SIG-M5 treated with dmso at 0.1 percent for 504 hours (cell line): ENCODE measurements around the gene LRPPRC.

Experiments used
- DNase-seq: peaks from one replicate; lab custom pipeline; 2025; ENCODE audit not compliant: unreplicated experiment; lab: John Stamatoyannopoulos, UW

Gene LRPPRC

DNA sequence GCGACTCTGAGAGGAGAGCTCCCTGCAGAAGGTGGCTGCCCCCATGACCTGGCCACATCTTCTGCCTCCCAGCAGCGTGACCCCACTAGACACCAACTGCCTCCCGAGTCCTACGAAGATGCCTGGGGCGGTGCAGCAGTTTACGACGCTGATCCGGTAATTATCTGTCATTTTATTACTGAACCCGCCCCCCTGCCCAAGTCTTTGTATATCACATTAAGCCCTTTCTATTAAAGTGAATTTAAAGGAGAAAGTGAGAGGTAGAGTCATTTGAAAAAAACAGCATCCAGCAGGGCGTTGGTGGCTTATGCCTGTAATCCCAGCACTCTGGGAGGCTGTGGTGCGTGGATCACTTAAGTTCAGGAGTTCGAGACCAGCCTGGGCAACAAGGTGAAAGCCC is 123.6 kb downstream of the LRPPRC start:
- DNase-seq = no peak

DNA sequence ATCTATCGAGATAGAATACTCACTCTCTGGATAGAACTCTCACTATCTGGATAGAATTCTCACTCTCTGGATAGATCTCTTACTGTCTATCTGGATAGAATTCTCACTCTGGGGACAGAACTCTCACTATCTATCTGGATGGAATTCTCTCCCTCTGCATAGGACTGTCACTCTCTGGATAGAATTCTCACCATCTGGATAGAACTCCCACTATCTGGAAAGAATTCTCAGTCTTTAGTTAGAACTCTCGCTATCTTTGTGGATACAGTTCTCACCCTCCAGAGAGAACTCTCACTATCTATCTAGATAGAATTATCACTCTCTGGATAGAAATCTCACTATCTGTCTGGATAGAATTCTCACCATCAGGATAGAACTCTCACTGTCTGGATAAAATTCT is 140.5 kb downstream of the LRPPRC start:
- DNase-seq = no peak

DNA sequence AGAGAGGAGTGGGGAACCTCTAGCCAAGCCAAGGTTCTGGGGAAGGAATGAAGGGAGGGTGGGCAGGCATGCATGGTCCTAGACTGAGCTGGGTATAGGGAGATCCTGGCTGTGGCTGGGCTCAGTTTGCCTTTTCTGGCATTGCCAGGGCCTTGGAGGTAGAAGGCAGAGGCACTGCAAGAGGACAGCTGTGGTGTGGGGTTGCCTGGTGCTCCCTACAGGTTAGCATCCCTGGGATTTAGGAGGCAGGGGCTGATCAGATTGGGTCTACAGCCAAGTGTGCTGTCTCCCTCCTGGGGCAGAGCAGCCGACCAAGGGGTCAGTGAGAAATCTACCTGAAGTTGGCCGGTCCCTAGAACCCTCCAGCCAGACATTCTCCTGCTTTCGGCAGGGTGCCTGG is 141.1 kb downstream of the LRPPRC start:
- DNase-seq = no peak

DNA sequence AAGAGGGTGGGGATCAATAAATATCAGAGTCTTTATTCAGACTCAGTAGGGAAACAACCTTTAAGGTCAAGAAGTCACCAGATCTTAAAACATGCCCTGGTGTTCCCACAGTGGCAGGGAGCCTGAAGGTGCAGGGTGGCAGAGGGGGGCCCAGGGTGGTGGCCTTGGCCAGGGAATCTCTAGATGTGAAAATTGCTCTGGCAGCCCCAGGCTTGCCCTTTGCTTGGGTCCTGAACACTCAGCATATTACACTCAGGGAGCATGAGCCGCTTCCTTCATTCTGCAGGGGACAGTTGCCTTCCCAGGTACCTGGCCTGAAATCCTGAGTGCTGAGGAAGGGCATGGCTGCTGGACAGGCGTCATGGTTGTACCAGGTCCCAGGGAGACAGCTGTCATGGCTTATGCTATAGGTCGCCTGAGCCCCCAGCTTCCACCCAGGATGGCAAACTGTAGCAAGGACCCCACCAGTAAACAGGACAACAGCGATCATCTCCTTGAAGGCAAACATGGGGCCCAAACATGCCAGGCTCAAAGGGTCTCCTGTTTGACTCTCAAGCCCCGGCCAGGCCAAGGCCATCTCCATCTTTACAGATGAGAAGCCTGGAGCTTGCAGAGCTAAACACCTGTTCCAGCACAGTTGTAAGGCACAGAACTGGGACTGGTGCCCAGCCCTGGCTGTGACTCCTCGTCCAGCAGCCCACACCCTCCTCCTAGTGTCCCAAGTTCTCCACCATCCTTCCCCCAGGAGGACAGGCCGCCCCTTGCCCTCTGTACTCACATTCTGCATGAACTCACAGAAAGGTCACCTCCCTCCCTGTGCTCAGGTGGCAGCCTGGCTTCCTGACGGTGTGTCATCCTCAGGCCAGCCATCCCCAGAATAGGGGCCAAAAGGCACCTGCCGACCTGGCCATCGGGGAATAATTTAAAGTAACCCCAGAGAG is 142.4 kb downstream of the LRPPRC start:
- no peak for DNase-seq

DNA sequence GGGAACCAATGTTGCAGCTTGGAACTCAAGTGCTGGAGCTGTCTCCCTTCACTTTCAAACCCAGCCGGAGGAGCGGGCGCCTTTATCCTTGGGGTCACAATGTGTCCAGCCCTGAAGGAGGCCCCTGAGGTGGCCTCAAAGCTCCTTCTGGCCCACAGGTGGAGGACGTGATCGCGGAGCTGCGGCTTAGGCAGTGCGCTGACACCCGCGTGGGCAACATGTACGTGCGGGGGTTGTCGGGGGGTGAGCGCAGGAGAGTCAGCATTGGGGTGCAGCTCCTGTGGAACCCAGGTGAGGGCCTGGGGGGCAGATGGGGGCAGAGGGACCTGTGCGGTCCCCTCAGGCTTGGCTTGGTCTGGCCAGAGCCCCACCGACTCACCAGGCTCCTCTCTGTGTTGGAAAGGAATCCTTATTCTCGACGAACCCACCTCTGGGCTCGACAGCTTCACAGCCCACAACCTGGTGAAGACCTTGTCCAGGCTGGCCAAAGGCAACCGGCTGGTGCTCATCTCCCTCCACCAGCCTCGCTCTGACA is 143.5 kb downstream of the LRPPRC start:
- DNase-seq = no peak

DNA sequence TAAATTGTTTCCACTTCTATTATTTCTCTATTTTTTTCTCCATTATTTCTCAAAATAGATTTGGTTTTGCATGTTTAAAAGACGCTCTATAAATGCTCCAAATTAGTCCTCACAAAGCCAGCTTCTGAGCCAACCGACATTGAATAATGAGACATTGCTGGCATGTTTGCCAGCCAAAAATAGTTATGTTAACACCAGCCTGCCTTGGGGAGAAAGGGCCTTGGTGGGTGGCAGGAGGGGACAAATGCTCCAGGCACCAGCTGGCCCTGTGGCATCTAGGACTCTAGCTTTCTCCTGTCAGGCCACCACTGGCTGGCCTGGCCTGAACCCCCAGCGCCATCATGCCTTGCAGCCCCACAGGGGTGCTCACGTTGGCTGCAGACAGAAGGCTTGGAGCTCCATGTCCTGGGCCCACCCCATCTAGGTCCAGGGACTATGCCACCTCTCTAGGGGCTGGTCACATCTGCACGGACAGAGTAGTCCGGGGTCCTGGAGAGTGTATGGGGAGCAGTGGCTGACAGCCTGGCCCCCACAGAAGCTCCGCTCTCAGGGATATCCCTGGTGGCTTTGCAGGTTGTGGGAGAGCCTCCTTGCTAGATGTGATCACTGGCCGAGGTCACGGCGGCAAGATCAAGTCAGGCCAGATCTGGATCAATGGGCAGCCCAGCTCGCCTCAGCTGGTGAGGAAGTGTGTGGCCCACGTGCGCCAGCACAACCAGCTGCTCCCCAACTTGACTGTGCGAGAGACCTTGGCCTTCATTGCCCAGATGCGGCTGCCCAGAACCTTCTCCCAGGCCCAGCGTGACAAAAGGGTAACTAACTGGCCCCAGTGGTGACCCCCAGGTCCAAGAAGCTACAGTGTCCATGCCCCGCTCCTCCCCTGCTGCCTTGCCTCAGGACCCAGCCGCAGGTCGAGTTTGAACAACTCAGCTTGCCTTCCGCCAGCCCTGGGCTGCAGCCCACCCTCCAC is 144.5 kb downstream of the LRPPRC start:
- DNase-seq = no peak

DNA sequence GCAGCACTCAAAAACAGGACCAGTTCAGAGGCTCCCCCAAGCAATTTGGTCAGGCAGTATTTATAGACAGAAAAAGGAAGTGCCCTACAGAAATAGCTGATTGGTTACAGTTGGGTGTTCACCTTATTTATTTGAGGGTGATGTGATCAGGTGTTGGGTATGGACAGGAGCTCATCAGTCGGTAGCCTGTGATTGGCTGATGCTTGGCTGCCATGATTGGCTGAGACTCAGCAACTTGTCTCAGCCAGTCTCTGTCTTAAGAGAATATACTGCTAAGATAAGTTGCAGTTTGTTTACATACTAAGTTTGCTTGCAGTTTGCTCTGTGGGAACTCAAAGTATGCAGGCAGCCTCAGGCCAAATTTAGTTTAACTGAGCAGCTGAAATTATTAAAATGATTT is 147.6 kb downstream of the LRPPRC start:
- no peak for DNase-seq

DNA sequence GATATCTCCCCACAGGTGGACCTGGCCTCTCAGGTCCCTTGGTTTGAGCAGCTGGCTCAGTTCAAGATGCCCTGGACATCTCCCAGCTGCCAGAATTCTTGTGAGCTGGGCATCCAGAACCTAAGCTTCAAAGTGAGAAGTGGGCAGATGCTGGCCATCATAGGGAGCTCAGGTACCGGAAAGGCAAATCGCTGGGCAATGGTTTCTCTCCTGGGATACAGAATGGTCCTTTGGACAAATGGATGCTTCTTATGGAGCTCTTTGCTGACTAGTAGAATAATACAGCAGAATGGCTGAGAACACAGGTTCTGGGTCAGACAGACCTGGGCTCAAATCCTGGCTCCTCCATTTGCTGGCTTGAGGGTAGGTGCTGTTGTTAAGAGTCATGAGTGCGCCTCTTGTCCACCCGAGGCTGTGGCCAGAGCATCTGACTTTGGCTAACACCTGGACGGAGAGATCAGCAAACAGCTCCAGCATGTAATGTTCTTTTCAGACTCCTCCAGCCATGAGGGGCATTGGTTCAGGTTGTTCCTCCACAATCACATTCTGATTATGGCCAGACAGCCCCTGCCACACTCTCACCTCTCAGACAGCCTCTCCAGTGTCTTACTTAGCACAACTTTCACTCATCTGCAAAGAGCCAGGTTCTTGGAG is 149.5 kb downstream of the LRPPRC start:
- no peak for DNase-seq

DNA sequence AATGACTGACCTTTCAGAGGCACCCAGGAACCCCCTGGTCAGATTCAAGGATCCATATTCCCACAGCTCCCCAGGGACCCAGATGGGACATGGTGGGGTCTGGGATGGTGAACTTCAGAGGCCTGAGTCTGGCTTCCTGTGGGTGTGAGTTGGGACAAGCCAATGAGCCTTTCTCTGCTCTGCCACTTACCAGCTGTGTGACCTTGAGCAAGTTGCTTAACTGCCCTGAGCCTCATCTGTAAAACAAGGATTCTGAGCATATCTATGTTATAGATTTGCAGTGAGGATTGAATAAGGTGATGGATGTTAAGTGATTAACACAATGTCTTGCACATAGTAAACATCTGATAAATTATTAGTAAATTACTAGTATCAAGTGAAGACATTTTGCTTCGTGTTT is 150.6 kb downstream of the LRPPRC start:
- DNase-seq = no peak

DNA sequence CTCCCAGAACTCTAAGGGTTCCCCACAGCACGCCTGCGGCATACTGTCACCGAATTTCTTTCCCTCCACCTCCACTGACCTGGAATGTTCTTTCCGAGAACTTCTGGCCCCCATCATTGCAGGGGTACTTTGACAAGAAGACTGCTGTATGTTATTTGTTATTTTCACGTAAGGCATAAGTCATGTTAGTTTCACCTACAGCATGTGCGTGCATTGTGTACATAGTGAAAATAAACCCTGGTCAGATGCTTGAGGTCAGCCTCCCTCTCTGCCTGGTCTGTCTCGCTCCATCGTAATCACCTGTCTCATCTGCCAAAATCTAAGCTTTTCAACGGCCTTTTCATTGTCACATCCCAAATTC is 152.9 kb downstream of the LRPPRC start:
- DNase-seq = no peak

DNA sequence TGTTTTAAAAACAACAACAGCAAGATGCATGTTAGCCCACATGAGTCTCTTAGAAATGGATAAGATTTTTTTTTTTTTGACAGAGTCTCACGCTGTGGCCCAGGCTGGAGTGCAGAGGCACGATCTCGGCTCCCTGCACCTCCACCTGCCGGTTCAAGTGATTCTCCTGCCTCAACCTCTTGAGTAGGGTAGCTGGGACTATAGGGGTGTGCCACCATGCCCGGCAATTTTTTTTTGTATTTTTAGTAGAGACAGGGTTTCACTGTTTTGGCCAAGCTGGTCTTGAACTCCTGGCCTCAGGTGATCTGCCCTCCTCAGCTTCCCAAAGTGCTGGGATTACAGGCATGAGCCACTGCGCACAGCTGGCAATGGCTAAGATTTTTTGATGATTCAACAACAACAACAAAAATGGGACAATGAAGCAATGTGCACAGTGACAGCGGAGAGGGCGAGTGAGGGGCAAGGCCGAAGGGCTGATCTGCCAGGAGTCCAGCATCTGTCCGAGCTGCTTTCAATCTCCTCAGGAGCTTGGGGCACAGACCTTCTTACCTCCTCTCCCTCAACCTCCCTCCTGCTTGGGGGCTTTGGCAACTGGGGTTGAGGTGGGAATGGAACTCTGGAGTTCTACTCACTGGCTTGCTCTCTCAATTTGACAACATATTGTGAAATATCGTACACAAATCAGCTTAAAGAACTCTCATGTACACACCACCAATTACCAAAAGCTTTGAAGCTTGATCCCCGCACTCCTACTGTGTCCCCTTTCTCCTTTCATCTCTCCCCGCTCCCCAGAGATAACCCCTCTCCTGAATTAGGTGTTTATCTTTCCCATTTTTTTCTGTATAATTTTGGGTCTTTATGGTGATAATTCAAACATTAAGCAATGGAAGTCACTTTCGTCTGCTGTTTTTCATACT is 153.6 kb downstream of the LRPPRC start:
- DNase-seq = no peak

DNA sequence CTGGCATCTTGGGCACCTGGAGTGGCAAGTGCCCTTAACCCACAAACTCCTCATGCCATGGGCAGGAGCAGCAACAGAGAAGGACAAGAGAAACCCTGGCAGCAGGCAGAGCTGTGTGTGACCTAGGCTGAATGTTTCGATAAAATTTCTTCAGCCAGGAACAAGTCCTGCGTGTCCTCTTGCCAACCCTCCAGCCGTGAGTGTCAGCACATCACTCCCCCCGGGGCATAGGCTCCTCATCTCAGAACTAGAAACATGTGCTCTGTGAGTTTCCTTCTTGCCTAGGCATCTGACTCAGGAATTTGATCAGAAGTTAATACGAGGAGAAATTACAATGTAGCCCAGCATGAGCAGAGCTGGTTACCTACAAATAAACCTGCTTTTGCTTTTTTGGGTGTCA is 154.8 kb downstream of the LRPPRC start:
- DNase-seq = no peak

DNA sequence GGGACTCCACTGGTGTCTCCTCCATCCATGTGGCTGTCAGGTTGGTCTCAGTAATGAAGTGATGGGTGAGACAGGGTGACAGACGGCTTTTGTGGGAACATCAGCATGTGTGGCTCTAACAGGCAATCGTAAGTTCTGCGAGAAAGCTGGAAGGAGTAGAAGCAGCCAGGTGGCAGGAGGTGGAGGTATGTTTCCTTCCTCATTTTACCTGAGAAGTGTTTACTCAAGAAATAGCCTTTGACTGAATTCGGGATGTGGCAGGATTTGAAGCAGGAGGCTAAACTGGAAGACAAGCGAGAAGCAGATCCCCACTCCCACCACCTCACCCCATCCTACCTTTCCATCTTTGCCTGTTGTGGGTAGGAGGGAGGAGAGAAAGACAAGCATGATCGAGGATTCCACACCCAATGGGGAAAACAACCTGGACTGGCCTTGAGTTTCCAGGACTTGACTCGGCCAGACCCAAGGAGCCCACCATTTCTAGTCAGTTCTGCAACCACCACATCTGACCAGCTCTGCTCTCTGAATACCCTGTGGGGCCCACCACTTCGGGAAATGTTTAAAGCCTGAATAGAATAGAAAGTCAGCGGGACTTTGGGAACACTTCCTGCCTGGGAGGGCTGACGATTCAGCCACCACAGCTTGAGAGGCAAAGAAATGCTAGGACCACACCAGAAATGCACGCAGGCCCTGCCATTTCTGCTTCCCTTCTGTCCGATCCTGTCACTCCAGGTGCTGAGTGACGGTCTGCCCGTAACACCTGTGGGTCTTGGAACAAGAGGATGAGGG is 155.8 kb downstream of the LRPPRC start:
- DNase-seq = no peak

DNA sequence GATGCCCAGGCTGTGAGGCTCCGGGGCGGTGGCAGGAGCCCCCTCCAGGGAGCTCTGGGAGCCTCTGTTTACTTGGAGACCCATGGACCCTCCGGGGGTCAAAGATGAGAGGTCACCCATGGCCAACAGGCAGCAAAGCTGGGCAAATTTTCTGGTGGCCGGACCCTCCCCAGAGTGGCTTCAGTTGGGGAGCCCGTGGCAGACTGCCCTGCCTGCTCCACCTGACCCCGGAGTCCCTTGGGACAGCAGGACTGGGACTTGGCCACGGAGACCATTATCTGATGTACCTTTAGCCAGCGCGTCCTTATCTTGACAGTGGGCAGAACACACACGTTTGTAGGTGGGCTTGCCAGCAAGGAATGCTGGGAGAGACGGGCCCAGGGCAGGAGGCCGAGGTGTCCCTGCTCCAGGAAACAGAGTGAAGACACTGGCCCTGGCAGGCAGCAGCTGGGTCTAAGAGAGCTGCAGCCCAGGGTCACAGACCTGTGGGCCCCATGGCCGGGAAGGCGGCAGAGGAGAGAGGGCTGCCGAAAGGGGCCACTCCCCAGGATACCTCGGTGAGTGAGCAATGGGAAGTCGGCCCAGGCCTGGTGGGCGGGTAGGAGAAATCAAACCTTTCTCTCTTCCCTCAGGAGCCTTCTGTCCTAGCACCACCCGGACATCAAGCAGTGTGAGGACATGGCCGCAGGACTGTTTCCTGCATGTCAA is 157.1 kb downstream of the LRPPRC start, which contains the start of the genes ABCG5 and ABCG8:
Gene ABCG5 (minus strand): TSS at position 280 of the 708 bp plus-strand sequence. CDS start 160 bp downstream, at position 120.
Gene ABCG8 (plus strand): TSS at position 412 of the 708 bp plus-strand sequence. CDS start 83 bp downstream, at position 495.
- DNase-seq = no peak

DNA sequence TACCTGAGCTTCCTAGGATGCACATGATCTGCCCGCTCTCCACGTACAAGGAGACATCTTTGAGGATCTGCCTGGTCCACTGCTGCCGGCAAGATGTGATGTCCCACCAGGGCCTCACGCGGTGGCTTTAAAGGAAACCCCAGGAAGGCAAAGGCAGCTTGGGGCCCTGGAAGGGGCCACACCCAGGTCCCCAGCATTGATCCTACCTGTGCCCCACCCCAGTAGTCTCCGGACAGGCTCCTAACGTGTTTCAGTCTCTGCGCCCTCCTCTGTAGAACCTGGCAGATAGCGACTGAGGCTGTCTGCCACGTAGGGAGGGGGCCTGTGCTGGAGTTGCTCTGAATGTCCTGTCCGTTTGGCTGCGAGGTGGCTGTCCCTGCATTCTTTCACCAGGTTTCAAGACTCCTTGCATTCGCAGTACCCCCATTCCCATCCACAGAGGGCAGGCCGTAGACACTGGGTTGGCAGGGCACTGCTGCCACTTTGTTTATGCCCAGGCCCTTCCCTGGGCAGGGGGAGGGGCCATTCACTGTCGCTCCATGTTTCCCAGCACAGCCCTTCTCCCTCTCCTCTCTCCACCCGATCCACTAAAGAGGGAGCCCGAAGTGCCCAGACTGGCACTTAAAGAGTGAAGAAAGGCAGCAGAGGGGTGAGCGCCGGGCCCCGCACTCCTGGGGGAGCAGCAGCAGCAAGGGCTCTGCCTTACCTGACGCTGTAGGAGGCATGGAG is 157.8 kb downstream of the LRPPRC start:
- DNase-seq = no peak

DNA sequence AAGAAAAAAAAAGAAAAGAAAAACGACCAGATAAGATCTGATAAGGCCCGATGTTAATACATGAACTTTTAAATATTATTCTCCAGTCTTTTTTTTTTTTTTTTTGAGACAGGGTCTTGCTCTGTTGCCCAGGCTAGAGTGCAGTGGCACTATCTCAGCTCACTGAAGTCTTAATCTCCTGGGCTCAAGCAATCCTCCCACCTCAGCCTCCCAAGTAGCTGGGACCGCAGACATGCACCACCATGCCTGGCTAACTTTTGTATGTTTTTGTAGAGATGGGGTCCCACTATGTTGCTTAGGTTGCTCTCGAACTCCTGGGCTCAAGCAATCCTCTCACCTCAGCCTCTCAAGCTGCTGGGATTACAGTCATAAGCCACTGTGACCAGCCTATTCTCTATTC is 158.8 kb downstream of the LRPPRC start:
- DNase-seq = no peak
